NCI-H2227 treated with DMSO at 0.1 percent for 48 hours (cell line): ENCODE measurements around the gene SNAI3.

ENCODE experiments used
- DNase-seq: peaks from one replicate; lab custom pipeline; 2025; lab: John Stamatoyannopoulos, UW

SNAI3 gene

DNA sequence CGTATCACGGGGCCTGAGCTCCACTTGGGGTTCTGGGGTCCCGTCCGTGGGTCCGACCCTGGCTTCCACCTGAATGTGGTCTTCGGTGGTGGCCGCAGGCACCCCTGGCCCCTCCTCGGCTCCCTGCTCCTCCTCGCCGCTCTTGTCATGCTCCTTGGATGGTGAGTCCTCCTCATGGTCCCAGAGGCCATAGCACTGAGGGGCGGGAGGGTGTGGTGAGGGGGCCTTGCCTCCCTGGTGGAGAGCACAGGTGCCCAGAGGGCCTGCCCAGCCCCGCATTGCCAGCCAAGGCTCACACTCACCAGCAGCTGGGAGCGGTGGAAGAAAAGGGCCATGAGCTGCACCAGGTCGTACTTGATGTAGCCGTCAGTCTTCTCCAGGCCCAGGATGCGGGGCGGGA lies 34.9 kb upstream of the SNAI3 start:
- no peak for DNase-seq

DNA sequence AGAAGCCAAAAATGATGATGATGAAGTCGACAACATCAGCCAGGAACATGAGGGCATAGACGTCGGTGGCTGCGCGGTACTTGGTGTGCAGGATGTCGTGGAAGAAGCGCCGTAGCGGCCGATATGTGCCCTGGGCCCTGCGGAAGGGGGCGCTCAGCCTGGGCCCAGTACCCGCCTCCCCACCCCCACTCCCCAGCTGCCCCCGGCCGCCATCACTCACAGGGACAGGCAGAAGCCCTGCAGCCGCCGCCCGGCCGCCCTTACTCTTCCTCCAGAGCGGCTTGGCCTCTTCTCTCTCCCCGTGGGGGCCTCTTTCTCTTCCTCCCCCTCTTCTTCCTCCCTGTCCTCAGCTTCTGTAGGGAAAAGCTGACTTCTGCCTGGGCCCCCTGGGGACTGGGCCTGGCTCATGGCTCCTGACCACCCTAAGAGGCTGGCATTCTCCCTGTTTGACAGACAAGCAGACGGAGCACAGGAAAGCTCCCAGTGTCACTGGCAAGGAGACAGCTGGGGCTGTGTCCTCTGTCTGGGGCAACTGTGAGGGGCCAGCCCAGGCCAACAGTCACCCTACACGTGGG lies 34.2 kb upstream of the SNAI3 start:
- DNase-seq: no peak

DNA sequence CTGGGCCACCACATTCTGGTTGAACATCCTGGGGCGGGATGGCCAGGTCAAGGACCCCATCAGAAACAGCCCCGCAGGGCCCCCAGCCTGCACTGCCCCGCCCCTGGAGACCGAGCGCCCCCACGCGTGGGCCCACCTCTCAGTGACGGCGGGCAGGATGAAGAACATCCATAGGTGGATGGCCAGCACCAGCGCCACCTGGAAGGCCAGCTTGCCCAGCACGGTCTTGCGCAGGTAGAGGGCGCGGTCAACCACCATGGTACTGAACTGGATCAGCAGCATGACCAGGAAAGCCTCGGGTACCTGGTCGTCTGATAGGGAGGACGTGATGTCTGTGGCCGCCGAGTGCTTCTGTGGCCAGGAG lies 33.6 kb upstream of the SNAI3 start:
- DNase-seq: no peak

DNA sequence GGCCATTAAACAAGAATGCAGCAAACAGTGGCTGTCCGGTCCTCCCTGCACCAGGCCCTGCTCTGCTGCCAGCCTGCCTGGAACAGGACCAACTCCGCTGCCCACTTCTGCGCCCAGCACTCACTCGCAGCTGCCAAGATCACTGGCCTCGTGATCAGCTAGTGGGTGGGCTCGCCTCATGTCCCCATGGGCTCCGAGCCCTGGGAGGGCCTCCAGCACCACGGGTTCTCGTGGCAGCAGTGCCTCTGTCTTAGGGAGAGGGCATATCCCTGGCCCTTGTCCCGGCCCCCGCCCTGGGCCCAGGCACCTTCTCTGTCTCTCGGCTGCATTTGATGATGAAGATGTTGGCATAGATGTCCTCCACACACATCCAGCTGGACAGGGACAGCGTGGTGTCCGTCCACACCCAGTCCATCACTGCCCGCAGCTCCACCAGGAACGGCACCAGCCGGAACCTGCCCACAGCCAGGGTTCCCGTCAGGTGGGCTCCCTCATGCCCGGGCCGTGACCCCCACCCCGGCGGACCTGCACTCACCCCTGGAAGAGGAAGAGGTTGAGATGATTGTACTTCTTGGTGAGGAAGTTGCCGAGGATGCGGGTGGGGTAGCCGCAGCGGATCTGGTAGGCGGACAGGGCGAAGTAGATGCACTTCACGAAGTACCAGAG lies 33.1 kb upstream of the SNAI3 start:
- DNase-seq: no peak

DNA sequence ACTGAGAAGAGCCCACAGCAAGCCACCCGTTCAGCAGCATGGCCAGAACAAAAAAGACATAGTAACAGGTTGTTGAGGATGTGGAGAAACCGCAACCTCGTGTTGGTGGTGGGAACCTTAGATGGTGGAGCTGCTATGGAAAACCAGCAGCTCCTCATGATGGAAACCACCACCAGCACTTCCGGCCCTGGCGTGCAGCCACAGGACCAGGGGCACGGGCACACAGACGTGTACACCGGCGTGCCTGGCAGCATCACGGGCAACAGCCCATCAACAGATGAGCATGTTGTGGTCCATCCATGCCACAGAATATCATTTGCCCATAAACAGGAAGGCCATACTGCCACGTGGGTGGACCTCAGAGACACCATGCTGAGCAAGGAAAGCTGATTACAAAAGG lies 31.9 kb upstream of the SNAI3 start:
- no peak for DNase-seq

DNA sequence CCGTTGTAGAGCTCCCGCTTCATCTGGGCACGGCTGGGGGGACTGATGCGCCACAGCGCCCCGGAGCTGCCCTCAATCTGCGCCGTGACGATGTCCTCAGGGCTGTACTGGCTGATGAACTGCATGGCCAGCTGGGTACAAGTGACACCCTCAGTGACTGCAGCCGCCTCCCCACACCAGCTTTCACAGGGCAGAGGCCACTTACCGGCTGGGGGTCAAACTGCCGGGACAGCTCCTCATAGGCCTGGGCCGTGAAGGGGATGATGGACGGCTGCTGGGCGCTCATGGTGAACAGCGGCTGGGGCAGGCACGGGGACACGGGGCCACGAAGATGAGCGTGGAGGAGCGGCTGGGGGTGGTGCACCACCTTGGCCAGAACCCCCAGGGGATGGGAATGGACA lies 30.3 kb upstream of the SNAI3 start:
- DNase-seq: no peak

DNA sequence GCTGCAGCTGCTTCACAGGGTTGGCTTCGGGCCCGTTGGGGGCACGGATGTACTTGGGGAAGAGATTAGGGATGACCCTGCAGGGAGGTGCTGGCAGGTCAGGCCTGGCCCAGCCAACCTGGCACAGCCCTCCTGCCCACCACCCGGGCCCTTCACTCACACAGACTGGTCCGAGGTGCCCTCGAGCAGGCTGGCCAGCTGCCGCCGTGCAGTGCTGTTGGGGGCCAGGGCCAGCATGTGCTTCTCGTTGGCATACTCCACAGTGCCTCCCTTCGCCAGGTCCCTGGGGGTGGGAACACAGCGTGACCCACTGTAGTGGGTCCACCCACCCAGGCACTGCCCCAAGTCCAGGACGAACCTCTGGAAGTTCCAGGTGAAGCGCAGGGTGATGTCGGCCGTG lies 29.9 kb upstream of the SNAI3 start:
- no peak for DNase-seq

DNA sequence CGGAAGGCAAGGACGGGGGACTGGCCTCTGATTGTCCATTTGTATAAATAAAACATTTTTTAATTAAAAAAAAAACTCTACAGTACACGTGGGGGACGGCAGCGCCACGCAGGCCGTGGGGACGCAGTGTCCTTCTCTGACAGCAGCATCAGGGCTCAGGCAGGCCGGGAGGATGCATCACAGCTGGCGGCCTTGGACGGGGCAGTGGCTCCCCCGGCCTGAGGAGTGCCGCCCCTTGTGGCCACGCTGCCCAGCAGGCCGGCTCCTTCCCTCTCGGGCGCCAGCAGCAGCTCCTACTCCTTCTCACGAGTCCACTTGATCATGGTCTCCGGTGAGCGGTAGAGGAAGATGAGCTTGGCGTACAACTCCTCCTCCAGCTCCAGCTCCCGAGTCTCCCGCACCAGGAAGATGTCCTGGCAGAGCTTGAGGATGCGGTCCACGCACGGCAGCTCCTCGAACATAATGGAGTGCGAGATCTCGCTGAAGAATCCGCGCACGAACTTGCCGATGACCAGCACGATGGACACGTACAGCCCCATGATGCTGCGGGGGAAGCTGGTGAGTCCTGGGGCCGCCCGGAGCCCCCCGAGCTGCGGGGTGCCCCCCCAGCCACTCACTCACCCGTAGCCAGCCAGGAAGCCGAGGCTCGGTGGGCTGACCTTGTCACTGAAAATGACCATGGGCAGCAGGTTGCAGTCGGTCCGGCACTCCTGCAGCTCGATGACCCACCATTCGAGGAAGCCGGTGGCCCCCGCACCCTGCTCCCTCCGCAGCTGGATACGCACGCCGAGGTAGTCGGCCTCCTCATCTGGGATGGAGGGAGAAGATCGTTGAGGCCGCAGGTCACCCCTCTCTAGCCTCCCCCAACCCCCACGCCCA lies 29.2 kb upstream of the SNAI3 start:
- no peak for DNase-seq

DNA sequence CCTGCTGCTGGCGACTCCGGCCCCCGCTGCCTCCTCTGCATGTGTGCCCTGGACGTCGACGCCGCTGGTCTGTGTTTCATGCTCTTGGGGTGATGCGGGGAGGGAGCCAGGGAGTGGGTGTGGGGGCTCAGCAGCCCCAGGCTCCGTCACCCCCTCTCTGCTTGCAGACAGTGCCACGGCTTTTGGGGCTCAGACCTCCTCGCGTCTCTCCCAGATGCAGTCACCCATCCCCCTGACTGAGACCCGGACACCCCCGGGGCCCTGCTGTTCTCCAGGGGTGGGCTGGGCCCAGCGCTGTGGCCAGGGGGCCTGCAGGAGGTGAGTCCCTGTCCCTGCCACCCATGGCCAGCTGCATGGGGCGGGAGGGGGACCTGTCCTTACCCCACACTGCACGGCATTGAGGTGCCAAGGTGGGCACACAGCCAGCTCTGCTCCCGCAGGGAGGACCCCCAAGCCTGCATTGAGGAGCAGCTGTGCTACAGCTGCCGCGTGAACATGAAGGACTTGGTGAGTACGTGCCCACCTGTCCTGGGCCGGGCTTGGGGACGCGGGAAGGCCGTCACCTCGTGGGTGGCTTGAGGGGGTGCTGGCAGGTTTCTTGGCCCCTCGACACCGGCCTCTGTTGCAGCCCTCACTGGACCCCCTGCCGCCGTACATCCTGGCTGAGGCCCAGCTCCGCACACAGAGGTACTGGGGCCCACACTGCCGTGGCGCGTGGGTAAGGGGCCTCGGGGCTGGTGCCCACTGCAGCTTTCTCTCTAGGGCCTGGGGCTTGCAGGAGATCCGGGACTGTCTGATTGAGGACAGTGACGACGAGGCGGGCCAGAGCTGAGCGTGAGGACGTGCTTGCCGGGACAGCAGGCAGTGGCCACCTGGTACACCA lies 28.4 kb upstream of the SNAI3 start:
- DNase-seq: no peak

DNA sequence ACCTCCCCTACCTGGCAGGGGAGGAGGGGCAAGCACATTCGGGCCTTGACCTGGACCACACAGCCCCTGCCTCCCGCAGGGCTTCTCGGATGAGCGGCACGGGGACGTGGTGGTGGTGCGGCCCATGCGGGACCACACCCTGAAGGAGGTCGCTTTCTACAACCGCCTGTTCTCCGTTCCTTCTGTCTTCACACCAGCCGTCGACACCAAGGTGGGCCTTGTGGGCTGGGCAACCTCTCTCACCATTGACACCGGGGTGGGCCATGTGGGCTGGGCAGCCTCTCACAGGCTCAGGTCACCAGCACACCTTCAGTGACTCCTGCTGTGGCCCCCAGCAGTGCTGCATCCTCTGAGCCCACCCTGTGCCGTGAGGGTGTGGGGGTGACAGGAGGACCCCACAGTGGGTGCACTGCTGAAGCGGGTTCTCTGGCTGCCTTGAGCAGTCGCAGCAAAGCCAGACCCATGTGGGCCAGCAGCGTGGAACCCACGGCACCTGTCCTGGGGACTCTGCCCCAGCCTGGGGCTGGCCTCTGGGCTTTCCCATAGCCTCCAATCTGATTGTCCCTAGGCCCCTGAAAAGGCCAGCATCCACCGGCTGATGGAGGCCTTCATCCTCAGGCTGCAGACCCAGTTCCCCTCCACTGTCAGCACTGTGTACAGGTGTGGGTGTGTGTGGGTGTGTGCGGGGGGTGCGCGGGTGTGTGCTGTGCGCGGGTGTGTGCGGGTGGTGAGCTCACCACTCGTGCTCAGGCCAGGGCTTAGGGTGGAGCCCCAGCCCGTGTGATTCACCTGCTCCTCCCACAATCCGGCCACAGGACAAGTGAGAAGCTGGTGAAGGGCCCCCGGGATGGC lies 27.5 kb upstream of the SNAI3 start:
- no peak for DNase-seq

DNA sequence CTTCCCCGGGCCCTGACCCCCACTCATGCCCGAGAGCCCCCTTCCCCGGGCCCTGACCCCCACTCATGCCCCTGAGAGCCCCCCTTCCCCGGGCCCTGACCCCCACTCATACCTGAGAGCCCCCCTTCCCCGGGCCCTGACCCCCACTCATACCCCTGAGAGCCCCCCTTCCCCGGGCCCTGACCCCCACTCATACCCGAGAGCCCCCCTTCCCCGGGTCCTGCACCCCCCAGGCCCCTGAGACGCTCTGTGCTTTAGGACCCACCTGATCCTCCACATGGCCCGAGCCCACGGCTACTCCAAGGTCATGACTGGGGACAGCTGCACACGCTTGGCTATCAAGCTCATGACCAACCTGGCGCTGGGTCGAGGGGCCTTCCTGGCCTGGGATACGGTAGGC lies 26.7 kb upstream of the SNAI3 start:
- no peak for DNase-seq

DNA sequence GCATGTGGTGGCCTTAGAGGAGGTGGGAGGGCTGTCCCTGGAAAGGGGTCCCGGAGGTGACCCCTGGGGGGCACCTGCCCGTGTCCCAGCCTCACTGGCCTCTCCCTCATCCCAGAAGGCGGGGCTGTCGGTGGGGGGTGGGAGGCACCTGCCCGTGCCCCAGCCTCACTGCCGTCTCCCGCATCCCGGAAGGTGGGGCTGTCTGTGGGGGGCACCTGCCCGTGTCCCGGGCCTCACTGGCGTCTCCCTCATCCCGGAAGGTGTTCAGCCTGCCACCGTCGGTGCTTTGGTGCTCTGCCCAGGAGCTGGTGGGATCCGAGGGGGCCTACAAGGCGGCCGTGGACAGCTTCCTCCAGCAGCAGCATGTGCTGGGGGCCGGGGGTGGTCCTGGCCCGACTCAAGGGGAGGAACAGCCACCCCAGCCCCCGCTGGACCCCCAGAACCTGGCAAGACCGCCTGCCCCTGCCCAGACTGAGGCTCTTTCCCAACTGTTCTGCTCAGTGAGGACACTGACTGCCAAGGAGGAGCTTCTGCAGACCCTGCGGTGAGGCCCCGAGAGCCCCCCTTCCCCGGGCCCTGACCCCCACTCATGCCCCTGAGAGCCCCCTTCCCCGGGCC lies 26.2 kb upstream of the SNAI3 start:
- DNase-seq: no peak

DNA sequence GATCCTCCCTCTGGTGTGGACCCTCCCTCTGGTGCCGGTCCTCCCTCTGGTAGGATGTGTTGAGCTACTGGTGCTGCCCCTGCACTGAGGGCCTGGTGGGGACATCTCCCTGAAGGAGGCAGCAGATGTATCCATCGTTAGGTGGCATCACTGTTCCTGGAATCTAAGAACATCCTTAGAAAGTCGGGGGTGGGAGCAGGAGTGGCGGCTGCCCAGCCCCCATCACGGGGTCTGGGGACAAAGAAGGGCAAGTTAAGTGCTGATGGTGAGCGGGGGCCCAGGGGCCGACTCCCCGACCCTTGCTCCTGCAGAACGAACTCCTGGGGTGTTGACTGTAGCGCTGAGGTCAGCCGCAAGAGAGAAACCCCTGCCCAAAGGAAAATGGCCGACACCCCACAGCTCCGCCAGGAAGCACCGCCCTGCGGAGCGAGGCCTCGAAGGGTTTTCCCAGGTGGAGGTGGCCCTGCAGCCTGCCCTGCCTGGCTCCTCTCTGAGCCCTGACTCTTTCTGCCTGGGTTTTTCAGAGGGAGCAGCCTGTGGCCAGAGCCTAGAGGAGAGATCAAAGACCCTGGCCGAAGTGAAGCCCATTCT lies 25.5 kb upstream of the SNAI3 start:
- no peak for DNase-seq

DNA sequence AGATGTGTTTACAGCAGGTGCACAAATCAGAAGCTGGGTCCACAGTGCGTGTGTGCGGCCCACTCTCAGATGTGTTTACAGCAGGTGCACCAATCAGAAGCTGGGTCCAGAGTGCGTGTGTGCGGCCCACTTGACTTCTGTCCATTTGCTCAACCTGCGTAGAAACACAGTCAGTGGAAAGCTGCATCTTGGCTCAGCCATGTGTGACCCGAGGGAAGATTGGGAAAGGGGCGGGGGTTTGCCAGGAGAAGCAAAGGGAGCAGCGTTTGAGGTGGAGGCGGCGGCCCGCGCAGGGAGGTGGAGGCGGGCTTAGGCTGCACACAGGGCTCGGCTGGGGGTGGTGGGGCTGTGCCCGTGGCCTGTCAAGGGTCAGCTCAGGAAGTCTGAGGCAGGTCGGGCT lies 24.2 kb upstream of the SNAI3 start:
- DNase-seq: no peak

DNA sequence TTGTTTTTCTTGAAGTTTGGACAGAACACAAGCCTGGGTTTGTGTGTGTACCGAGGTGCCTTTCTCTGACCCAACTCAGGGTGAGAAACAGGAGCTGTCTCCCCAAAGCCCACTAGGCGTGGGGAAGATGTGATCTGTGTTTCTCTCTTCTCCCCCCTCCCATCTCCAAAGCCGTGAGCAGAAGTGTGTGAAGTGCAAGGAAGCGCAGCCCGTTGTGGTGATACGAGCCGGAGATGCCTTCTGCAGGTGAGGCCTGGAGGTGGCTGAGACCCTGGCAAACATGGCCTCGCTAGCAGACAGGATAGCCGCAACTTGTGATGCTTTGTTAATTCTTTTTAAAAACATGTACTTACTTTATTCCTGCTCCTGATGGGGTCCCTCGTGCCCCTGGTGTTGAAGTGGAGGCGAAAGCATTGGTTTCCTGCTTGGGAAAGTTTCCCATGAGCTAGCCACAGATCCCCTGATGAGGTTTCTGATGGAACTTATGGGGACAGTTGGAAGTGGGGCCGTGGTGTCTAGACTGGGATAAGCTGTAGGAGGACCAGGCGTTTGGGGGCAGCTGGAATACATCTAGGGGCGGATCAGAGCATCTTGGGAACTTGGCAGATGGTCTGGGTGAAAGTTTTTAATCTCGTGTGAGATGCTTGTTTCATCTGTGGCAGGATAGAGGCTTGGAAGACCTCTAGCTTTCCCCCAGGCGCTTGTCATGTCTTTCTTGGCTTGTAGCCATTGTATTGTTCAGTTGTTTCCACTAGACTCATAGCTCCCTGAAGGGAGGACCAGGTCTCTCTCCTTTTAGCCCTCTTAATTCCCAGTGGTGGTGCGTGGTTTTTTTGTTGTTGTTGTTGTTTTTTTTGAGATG lies 20.9 kb upstream of the SNAI3 start:
- DNase-seq: no peak

DNA sequence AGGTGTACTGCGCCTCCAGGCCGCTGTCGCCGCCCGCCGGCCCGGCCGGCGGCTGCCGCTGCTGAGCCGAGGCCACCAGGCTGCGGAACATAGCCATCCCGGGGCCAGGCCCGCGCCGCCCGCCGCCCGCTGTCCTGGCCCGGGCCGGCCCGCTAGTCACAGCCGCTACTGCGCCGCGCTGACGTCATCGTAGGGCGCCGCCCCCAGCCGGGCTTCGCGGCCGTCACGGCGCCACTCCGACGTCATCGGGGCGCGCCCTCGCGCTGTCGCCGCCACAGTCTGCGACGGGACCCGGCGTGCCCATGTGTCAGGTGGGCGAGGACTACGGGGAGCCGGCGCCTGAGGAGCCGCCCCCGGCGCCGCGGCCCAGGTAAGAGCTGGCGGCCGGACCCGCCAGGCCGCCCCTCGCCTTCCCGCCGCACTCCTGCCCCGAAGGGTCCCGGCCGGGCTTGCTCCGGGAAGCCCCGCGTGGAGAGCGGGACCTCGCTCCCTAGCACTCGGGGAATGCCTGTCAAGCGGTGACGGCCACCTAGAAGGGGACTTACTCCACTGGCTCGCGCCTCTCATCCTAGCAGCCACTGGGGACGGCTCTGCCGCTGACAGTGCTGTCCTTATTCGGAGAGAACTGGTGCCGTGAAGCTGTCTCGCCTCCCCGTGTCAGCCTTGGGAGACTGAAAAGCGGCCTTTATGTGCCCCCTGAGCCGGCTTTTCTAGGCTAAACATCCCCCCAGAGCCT lies 20.1 kb upstream of the SNAI3 start, which contains the start of the genes CTU2 and RNF166:
TSS of gene CTU2 (plus strand) at position 275 of the 736 bp plus-strand sequence. CDS start at position 303, 28 bp downstream.
TSS of gene RNF166 (minus strand) at position 180 of the 736 bp plus-strand sequence. CDS start at position 97, 83 bp downstream.
- peak; percentile 24 for DNase-seq

DNA sequence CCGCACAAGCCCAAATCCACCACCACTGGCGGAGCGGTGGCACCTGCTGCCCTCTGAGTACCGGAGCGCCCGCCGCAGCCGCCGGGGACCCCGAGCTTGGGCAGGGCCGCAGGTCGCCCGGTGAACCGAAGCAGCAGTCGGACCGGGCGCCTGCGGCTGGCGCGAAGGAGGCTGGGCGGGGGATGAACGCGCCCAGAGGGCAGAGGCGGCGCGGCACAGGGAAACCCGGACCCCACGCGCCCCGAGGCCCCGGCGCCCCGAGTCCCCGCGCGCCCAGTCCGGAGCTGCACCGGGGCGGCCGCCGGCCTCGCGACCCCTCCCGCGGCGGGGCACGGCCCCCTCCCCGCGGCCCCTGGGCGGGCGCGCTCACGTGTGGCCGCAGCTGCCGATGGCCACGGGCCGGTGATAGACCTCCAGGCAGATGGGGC lies 19.5 kb upstream of the SNAI3 start:
- DNase-seq: no peak

DNA sequence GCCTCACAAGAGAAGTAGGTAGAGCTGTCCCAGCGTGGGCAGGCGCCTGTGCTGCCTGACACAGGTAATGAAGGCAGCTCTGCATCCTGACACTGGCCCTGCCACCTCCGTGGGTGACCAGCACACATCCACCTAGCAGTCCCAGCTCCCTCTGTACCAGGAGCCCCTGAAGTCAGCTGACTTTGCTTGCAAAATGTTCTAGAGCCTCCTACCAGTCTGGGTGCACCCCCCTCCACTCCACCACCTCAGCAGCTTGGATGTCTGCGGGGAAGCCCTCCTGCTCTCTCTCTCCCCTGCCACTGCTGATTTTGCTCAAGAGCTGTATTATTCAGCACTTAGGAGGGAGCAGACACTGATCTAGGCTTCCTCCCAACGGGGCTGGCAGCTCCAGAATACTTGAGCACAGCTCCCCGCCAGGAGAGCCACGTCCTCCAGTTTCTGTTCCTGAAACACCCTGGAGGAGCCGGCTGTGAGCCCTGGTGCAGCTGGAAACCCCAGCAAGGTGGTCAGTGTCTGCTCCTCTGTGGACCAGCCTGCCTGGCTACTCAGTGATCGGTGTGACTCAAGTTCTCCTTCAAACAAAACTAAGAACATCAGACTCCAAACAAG lies 18.9 kb upstream of the SNAI3 start:
- DNase-seq: no peak
